Fibroblast of villous mesenchyme (primary cell): ENCODE data around the gene THAP9. TPM values are rescaled to one million over a fixed set of nuclear protein-coding genes. Genes with fewer than 3 reads are reported as not detected.
"Not testable (repeated sequence)": the region's sequence is repeated elsewhere in the genome, so short reads cannot be mapped to it uniquely, and the experiment has no call there.

Experiments used
- DNase-seq: peaks from one replicate; pipeline ENCODE4 v3.0.0-alpha.2; 2010; ENCODE audit warnings: low read depth
- H3K4me3 ChIP-seq: 2 replicates; pipeline ENCODE4 v1.5.1; 2011; ENCODE audit warnings: low read depth, mild to moderate bottlenecking, low read length
- total RNA-seq: library from RNA; depleted of rRNA; stranded (reverse); fragments of >200 nt; gene quantifications from 2 replicates; pipeline ENCODE4 v1.2.3, GENCODE V29; 2012
- TF ChIP-seq, protein P1 (sequence below): IDR thresholded peaks from 2 replicates; pipeline ENCODE4 v1.5.1; 2012; ENCODE audit warnings: low read depth, mild to moderate bottlenecking, low read length; ENCODE audit not compliant: insufficient read depth

The THAP9 gene, protein sequence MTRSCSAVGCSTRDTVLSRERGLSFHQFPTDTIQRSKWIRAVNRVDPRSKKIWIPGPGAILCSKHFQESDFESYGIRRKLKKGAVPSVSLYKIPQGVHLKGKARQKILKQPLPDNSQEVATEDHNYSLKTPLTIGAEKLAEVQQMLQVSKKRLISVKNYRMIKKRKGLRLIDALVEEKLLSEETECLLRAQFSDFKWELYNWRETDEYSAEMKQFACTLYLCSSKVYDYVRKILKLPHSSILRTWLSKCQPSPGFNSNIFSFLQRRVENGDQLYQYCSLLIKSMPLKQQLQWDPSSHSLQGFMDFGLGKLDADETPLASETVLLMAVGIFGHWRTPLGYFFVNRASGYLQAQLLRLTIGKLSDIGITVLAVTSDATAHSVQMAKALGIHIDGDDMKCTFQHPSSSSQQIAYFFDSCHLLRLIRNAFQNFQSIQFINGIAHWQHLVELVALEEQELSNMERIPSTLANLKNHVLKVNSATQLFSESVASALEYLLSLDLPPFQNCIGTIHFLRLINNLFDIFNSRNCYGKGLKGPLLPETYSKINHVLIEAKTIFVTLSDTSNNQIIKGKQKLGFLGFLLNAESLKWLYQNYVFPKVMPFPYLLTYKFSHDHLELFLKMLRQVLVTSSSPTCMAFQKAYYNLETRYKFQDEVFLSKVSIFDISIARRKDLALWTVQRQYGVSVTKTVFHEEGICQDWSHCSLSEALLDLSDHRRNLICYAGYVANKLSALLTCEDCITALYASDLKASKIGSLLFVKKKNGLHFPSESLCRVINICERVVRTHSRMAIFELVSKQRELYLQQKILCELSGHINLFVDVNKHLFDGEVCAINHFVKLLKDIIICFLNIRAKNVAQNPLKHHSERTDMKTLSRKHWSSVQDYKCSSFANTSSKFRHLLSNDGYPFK
- 2.3 and 3.9 TPM in 2 replicates for total RNA-seq

DNA sequence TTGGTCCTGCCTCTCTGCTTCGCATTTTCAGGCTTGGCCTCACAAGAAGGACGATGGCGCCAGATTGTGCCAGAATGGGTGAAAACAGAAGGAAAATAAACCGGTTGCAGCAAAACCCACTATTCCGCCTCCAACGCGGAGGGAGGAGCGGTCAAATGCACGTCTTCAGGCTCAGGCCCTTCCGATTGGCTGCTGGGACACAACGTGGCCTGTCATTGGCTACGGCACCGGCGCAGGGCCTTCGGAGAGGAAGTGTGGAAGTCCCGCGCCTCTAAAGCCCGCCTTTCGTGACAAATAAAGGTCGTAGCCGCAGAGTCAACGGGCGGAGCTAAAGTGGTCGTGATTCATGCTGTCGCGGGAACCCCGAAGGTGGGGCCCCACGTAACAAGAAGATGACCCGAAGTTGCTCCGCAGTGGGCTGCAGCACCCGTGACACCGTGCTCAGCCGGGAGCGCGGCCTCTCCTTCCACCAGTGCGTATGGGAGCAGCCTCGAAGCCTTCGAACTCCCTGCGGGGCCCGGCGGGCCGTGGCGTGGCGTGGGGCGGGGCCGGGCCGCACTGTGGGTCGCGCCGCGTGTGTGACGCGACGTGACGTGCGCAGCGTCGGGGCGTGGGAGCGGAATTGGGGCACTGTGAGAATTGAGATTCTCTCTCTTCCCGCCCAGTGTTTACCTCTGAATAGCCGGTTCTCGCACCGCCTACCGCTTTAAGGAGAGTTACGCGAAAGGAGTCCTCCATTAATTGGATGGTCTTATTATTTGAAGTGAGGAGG is at the start of gene THAP9:
THAP9 (plus strand) TSS at position 325 of the 772 bp plus-strand sequence; CDS start at position 393, 68 bp downstream.
- DNase-seq, result peak; percentile 100
- TF ChIP-seq, protein P1, sequence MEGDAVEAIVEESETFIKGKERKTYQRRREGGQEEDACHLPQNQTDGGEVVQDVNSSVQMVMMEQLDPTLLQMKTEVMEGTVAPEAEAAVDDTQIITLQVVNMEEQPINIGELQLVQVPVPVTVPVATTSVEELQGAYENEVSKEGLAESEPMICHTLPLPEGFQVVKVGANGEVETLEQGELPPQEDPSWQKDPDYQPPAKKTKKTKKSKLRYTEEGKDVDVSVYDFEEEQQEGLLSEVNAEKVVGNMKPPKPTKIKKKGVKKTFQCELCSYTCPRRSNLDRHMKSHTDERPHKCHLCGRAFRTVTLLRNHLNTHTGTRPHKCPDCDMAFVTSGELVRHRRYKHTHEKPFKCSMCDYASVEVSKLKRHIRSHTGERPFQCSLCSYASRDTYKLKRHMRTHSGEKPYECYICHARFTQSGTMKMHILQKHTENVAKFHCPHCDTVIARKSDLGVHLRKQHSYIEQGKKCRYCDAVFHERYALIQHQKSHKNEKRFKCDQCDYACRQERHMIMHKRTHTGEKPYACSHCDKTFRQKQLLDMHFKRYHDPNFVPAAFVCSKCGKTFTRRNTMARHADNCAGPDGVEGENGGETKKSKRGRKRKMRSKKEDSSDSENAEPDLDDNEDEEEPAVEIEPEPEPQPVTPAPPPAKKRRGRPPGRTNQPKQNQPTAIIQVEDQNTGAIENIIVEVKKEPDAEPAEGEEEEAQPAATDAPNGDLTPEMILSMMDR, result no peak
- peak within 1 kb of the TSS; percentile 97 for H3K4me3 ChIP-seq

DNA sequence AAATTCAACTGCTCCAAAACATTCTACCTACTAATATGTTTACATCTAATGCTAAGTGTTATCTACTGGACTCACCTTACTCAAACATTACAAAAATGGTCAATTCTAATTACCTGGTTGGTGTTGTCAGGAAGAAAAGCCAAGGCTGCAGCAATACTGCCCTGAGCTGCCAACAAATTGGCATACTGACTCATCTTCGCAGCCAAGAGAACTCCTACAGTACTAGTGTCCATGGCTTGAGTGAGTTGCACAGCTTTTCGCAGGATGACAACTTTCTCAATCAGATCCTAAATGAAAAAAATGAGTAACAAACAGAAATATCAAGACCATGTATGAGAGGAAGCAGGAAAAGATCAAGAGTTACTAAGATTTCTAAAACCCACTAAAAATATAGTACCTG is 49.2 kb upstream of the THAP9 start:
- TF ChIP-seq, protein P1, result no peak
- no peak overlapping the region for H3K4me3 ChIP-seq
- DNase-seq, result no peak

DNA sequence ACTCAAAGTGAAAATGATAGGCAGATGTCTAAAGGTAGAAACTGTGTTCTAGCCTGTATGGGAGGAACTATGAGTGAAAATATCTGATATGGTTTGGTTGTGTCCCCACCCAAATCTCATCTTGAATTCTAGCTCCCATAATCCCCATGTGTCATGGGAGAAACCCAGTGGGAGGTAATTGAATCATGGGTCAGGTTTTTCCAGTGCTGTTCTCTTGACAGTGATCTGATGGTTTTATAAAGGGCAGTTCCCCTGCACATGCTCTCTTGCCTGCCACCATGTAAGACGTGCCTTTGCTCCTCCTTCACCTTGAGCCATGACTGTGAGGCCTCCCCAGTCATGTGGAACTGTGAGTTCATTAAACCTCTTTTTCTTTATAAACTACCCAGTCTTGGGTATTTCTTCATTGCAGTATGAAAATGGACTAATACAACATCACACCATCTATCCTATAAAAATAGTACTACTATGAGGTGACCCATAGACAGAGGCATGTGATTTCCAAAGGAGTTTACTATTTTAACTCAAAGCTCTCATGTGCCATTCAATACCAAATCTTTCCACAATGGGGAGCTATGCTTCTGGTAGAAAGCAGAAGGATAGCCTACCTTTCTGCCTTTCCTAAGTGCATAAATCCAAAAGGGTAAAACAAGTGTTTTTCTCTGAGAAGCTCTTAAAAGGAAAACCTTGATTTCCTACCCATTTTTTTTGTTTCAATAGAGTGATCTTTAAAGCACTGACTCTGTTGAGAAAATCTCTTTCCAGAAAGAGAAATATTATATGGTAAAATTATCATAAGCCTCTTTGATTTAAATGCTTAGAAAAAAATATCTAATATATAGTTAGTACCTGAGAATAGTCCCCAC is 48.4 kb upstream of the THAP9 start:
- TF ChIP-seq, protein P1, result peak; percentile 48
- no peak overlapping the region for H3K4me3 ChIP-seq
- DNase-seq, result peak; percentile 50

DNA sequence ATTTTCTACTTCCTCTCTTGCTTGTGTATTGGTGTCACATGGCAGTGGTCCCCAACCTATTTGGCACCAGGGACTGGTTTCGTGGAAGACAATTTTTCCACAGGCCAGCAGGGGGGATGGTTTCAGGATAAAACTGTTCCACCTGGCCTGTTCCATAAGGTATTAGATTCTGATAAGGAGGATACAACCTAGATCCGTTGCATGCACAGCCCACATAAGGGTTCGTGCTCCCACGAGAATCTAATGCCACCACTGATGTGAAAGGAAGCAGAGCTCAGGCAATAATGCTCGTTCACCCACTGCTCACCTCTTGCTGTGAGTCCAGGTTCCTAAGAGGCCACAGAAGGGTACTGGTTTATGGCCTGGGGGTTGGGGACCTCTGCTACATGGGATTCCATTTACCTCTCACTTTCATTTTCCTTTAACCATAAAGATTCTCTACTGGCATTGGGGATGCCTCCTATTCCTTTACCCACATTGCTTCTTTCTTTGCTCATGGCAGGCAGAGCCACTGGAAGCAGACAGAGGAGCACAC is 47.7 kb upstream of the THAP9 start:
- DNase-seq, result no peak
- H3K4me3 ChIP-seq, result no peak overlapping the region
- TF ChIP-seq, protein P1, result no peak

DNA sequence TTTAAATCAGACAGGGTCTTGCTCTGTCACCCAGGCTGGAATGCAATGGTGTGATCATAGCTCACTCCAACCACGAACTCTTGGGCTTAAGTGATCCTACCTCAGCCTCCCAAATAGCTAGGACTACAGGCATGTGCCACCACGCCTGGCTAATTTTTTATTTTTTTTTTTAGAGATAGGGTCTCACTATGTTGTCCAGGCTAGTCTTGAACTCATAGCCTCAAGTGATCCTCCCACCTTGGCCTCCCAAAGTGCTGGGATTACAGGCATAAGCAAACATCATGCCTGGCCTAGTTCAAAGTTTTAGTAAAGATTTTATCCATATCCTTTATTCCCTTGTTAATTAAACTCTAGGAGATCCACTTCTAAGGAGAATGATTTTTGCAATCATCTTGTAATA is 40.0 kb upstream of the THAP9 start:
- not testable (repeated sequence) for H3K4me3 ChIP-seq, DNase-seq

DNA sequence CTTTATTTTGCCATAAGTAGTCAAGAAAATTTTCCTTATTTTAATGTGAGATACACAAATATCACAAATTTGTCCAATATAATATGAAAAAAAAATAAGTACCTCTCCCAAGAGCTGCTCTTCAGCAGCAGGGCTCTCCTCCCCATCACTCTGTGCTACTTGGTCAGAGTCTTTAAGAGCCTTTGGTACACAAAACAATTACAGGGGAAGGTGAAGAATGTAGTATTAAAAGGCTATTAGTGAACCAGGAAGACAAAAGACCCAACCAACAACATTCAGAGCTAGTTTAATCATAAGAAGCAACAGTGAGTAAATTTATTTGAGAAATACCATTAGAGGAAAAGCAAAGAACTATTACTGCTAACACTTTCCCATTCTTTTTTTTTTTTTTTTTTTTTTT is 39.0 kb upstream of the THAP9 start:
- TF ChIP-seq, protein P1, result no peak
- H3K4me3 ChIP-seq, result no peak overlapping the region
- no peak for DNase-seq
